ENCODE data around the gene LYG2.
"Not testable (repeated sequence)": the region's sequence is repeated elsewhere in the genome, so short reads cannot be mapped to it uniquely, and the experiment has no call there.

The LYG2 gene

GRCh38 chr2:99255491-99256318, at the start of gene LYG2:
TSS of gene LYG2 (minus strand) at chr2:99255666. CDS start at chr2:99254260, 1,406 bp downstream.
- no peak for DNase-seq

GRCh38 chr2:99301097-99301496, 45.6 kb upstream of the LYG2 start, which contains the start of gene LYG1:
TSS of gene LYG1 (minus strand) at chr2:99301197. CDS start at chr2:99295670, 5,527 bp downstream.
- not testable (repeated sequence) for DNase-seq

- DNase-seq: no peak
Observed at GRCh38 chr2:99299580-99299979, 44.1 kb upstream of the LYG2 start.

- peak; percentile 25 to 48 (median 38) for DNase-seq
Observed at GRCh38 chr2:99297994-99298393, 42.5 kb upstream of the LYG2 start.

- peak; percentile 33 to 43 (median 38) for DNase-seq
Observed at GRCh38 chr2:99285526-99285925, 30.1 kb upstream of the LYG2 start.

- DNase-seq: no peak
Observed at GRCh38 chr2:99279969-99280695, 24.7 kb upstream of the LYG2 start.

- DNase-seq: no peak
Observed at GRCh38 chr2:99278793-99279291, 23.4 kb upstream of the LYG2 start.

- DNase-seq: not testable (repeated sequence)
Observed at GRCh38 chr2:99278195-99278765, 22.8 kb upstream of the LYG2 start.

- no peak for DNase-seq
Observed at GRCh38 chr2:99275882-99276281, 20.4 kb upstream of the LYG2 start.

GRCh38 chr2:99261242-99261641, 5.8 kb upstream of the LYG2 start:
- DNase-seq: no peak

- no peak for DNase-seq
Observed at GRCh38 chr2:99260184-99260583, 4.7 kb upstream of the LYG2 start.

GRCh38 chr2:99259465-99259864, 4.0 kb upstream of the LYG2 start:
- DNase-seq: no peak

- DNase-seq: no peak
Observed at GRCh38 chr2:99256677-99257076, 1.2 kb upstream of the LYG2 start.

- no peak for DNase-seq
Observed at GRCh38 chr2:99249951-99250350, 5.5 kb downstream of the LYG2 start.

GRCh38 chr2:99242151-99242550, 13.3 kb downstream of the LYG2 start:
- no peak for DNase-seq

- DNase-seq: no peak
Observed at GRCh38 chr2:99240431-99240830, 15.0 kb downstream of the LYG2 start.

- DNase-seq: no peak
Observed at GRCh38 chr2:99238599-99238998, 16.9 kb downstream of the LYG2 start.

- not testable (repeated sequence) for DNase-seq
Observed at GRCh38 chr2:99233177-99233576, 22.3 kb downstream of the LYG2 start.

- no peak for DNase-seq
Observed at GRCh38 chr2:99217929-99218501, 37.5 kb downstream of the LYG2 start.

GRCh38 chr2:99216096-99216495, 39.4 kb downstream of the LYG2 start:
- DNase-seq: no peak

GRCh38 chr2:99205491-99205890, 50.0 kb downstream of the LYG2 start:
- DNase-seq: no peak

GRCh38 chr2:99201959-99202678, 53.3 kb downstream of the LYG2 start:
- no peak for DNase-seq
